OCI-LY1 (cell line): ENCODE measurements around the gene KLHL40.

Experiments used
- CTCF ChIP-seq: fragments of 200-600 bp; sonication (generic), shearing (Covaris generic); IDR thresholded peaks from 2 replicates; pipeline ENCODE4 v1.5.1; 2017; ENCODE audit warnings: mild to moderate bottlenecking, antibody characterized with exemption, low read length, moderate library complexity, mixed read lengths
- EZH2 ChIP-seq: fragments of 200-600 bp; sonication (generic), shearing (Covaris generic); IDR thresholded peaks from 2 replicates; pipeline ENCODE4 v1.8.0; 2017; ENCODE audit warnings: borderline replicate concordance, mixed run types, mild to moderate bottlenecking, antibody characterized with exemption, low read length, moderate library complexity, mixed read lengths

- TF ChIP-seq CTCF (no peak), EZH2 (no peak)
Observed at GRCh38 chr3:42702066-42702951, 17.0 kb downstream of the KLHL40 start, which contains the start of gene HHATL.
